ENCODE data around the gene FOXJ2. TPM values are rescaled to one million over a fixed set of nuclear protein-coding genes. Genes with fewer than 3 reads are reported as not detected.

Gene FOXJ2
- total RNA-seq, 1 donor from 2014 or later, result 15.6 TPM

- peaks cover 37% of the 10 kb centered on the region for H3K36me3 Mint-ChIP-seq
- DNase-seq (ENCODE audit: extremely low spot score, unreplicated experiment), result no peak
- peak overlapping the region; percentile 39 for H3K4me3 Mint-ChIP-seq
- H3K27ac Mint-ChIP-seq, result no peak overlapping the region
- no peak for TF ChIP-seq CTCF (conservative IDR thresholded peaks at IDR 0.05)
- H3K27me3 Mint-ChIP-seq, result no peaks in the 10 kb centered on the region
- H3K9me3 Mint-ChIP-seq, result no peaks in the 10 kb centered on the region
- H3K4me1 Mint-ChIP-seq (ENCODE audit: unreplicated experiment), result peaks cover 27% of the 10 kb centered on the region
Observed at GRCh38 chr12:8038659-8039114, 6.2 kb downstream of the FOXJ2 start.

GRCh38 chr12:8040791-8041190, 8.3 kb downstream of the FOXJ2 start:
- no peaks in the 10 kb centered on the region for H3K9me3 Mint-ChIP-seq
- TF ChIP-seq CTCF (conservative IDR thresholded peaks at IDR 0.05), result no peak
- no peak for DNase-seq (ENCODE audit: extremely low spot score, unreplicated experiment)
- no peak overlapping the region for H3K27ac Mint-ChIP-seq
- peaks cover 14% of the 10 kb centered on the region for H3K4me1 Mint-ChIP-seq (ENCODE audit: unreplicated experiment)
- no peaks in the 10 kb centered on the region for H3K27me3 Mint-ChIP-seq
- peaks cover 49% of the 10 kb centered on the region for H3K36me3 Mint-ChIP-seq
- H3K4me3 Mint-ChIP-seq, result no peak overlapping the region

- DNase-seq (ENCODE audit: extremely low spot score, unreplicated experiment), result peak; percentile 80
- Mint-ChIP-seq H3K9me3 (no peaks in the 10 kb centered on the region), H3K27me3 (no peaks in the 10 kb centered on the region), H3K4me3 (no peak overlapping the region), H3K27ac (no peak overlapping the region), H3K36me3 (peaks cover 55% of the 10 kb centered on the region), H3K4me1 (ENCODE audit: unreplicated experiment) (peaks cover 5% of the 10 kb centered on the region)
- peak; percentile 91 for TF ChIP-seq CTCF (conservative IDR thresholded peaks at IDR 0.05)
Observed at GRCh38 chr12:8045952-8046944, 13.7 kb downstream of the FOXJ2 start.

GRCh38 chr12:8047842-8048241, 15.3 kb downstream of the FOXJ2 start:
- Mint-ChIP-seq H3K4me1 (ENCODE audit: unreplicated experiment) (peaks cover 5% of the 10 kb centered on the region), H3K27me3 (no peaks in the 10 kb centered on the region), H3K4me3 (no peak overlapping the region), H3K9me3 (no peaks in the 10 kb centered on the region), H3K36me3 (peaks cover 56% of the 10 kb centered on the region), H3K27ac (no peak overlapping the region)
- no peak for TF ChIP-seq CTCF (conservative IDR thresholded peaks at IDR 0.05)
- DNase-seq (ENCODE audit: extremely low spot score, unreplicated experiment), result no peak

- Mint-ChIP-seq H3K27me3 (no peaks in the 10 kb centered on the region), H3K27ac (no peak overlapping the region), H3K36me3 (peaks cover 62% of the 10 kb centered on the region), H3K9me3 (no peaks in the 10 kb centered on the region), H3K4me1 (ENCODE audit: unreplicated experiment) (peaks cover 5% of the 10 kb centered on the region), H3K4me3 (no peak overlapping the region)
- no peak for TF ChIP-seq CTCF (conservative IDR thresholded peaks at IDR 0.05)
- DNase-seq (ENCODE audit: extremely low spot score, unreplicated experiment), result no peak
Observed at GRCh38 chr12:8048906-8049305, 16.4 kb downstream of the FOXJ2 start.
